ENCODE measurements around the gene ID1.

- TF ChIP-seq CTCF (IDR thresholded peaks at IDR 0.05) (no peak), POLR2A (IDR thresholded peaks at IDR 0.05) (no peak)
Observed at GRCh38 chr20:31570735-31571617, 34.1 kb upstream of the ID1 start.
